ENCODE measurements around the gene CSHL1.
"Not testable (repeated sequence)": the region's sequence is repeated elsewhere in the genome, so short reads cannot be mapped to it uniquely, and the experiment has no call there.

CSHL1 gene

GRCh38 chr17:63939884-63940283, 28.8 kb upstream of the CSHL1 start:
- DNase-seq: no peak

- DNase-seq: no peak
Measured at GRCh38 chr17:63939401-63939800, 28.3 kb upstream of the CSHL1 start.

GRCh38 chr17:63937920-63938319, 26.9 kb upstream of the CSHL1 start:
- DNase-seq: no peak

GRCh38 chr17:63937319-63937718, 26.3 kb upstream of the CSHL1 start:
- DNase-seq: no peak

GRCh38 chr17:63934183-63935112, 23.4 kb upstream of the CSHL1 start:
- no peak for DNase-seq

GRCh38 chr17:63933598-63933997, 22.5 kb upstream of the CSHL1 start:
- DNase-seq: no peak

- no peak for DNase-seq
Measured at GRCh38 chr17:63932721-63933120, 21.7 kb upstream of the CSHL1 start.

- DNase-seq: peak; percentile 60
Measured at GRCh38 chr17:63931981-63932561, 21.0 kb upstream of the CSHL1 start, which contains the start of gene CD79B. Gene CD79B (minus strand): TSS chr17:63932331. CDS start chr17:63932261, 70 bp downstream.

GRCh38 chr17:63930951-63931575, 20.0 kb upstream of the CSHL1 start:
- peak; percentile 82 for DNase-seq

- DNase-seq: no peak
Measured at GRCh38 chr17:63929860-63930766, 19.1 kb upstream of the CSHL1 start.

- no peak for DNase-seq
Measured at GRCh38 chr17:63928966-63929695, 18.1 kb upstream of the CSHL1 start.

- no peak for DNase-seq
Measured at GRCh38 chr17:63928172-63928666, 17.2 kb upstream of the CSHL1 start.

- DNase-seq: no peak
Measured at GRCh38 chr17:63927464-63928171, 16.6 kb upstream of the CSHL1 start.

- no peak for DNase-seq
Measured at GRCh38 chr17:63926164-63926563, 15.1 kb upstream of the CSHL1 start.

- DNase-seq: no peak
Measured at GRCh38 chr17:63925615-63926014, 14.6 kb upstream of the CSHL1 start.

- DNase-seq: not testable (repeated sequence)
Measured at GRCh38 chr17:63922402-63922801, 11.3 kb upstream of the CSHL1 start.

- not testable (repeated sequence) for DNase-seq
Measured at GRCh38 chr17:63920779-63921178, 9.7 kb upstream of the CSHL1 start.

GRCh38 chr17:63920050-63920449, 9.0 kb upstream of the CSHL1 start:
- DNase-seq: not testable (repeated sequence)

- peak; percentile 81 for DNase-seq
Measured at GRCh38 chr17:63919311-63919723, 8.3 kb upstream of the CSHL1 start.

- DNase-seq: not testable (repeated sequence)
Measured at GRCh38 chr17:63918789-63919305, 7.8 kb upstream of the CSHL1 start, which contains the start of gene GH1. Gene GH1 (minus strand): TSS chr17:63918839. CDS start chr17:63918776, 63 bp downstream.

- DNase-seq: no peak
Measured at GRCh38 chr17:63918305-63918704, 7.2 kb upstream of the CSHL1 start.

All from CD4-positive, alpha-beta T cell treated with Interleukin-17A for 4 hours (primary cell).